HuH-7 (cell line): ENCODE data around the gene GUCY1A2.
"Not testable (repeated sequence)": the region's sequence is repeated elsewhere in the genome, so short reads cannot be mapped to it uniquely, and the experiment has no call there.

Experiments used
- DNase-seq: peaks from one replicate; pipeline ENCODE4 v3.0.0; 2011; ENCODE audit warnings: low spot score

Gene GUCY1A2

GRCh38 chr11:107018219-107018901, at the start of gene GUCY1A2:
GUCY1A2 (minus strand) TSS chr11:107018476; CDS start chr11:107018055, 421 bp downstream.
- DNase-seq, result peak; percentile 45

- no peak for DNase-seq
These were observed 36.1 kb upstream of the GUCY1A2 start for GRCh38 chr11:107054391-107054790.

GRCh38 chr11:107051332-107051731, 33.1 kb upstream of the GUCY1A2 start:
- not testable (repeated sequence) for DNase-seq

- DNase-seq, result not testable (repeated sequence)
These were observed 32.6 kb upstream of the GUCY1A2 start for GRCh38 chr11:107050899-107051298.

GRCh38 chr11:107050121-107050520, 31.8 kb upstream of the GUCY1A2 start:
- DNase-seq, result no peak

GRCh38 chr11:107044503-107044902, 26.2 kb upstream of the GUCY1A2 start:
- DNase-seq, result no peak

- no peak for DNase-seq
These were observed 25.1 kb upstream of the GUCY1A2 start for GRCh38 chr11:107043242-107044006.

GRCh38 chr11:107042748-107043147, 24.5 kb upstream of the GUCY1A2 start:
- no peak for DNase-seq

GRCh38 chr11:107041088-107041444, 22.8 kb upstream of the GUCY1A2 start:
- DNase-seq, result no peak

- no peak for DNase-seq
These were observed 22.3 kb upstream of the GUCY1A2 start for GRCh38 chr11:107040433-107041087.

GRCh38 chr11:107025673-107026072, 7.4 kb upstream of the GUCY1A2 start:
- no peak for DNase-seq

- DNase-seq, result no peak
These were observed 2.3 kb upstream of the GUCY1A2 start for GRCh38 chr11:107020594-107020993.

GRCh38 chr11:107018902-107019493, 722 bp upstream of the GUCY1A2 start:
- DNase-seq, result peak; percentile 74

GRCh38 chr11:107017433-107018218, 650 bp downstream of the GUCY1A2 start:
- DNase-seq, result peak; percentile 73

- DNase-seq, result no peak
These were observed 1.2 kb downstream of the GUCY1A2 start for GRCh38 chr11:107017104-107017432.

- no peak for DNase-seq
These were observed 3.4 kb downstream of the GUCY1A2 start for GRCh38 chr11:107014871-107015270.

- no peak for DNase-seq
These were observed 6.3 kb downstream of the GUCY1A2 start for GRCh38 chr11:107011977-107012376.

- no peak for DNase-seq
These were observed 9.1 kb downstream of the GUCY1A2 start for GRCh38 chr11:107009190-107009589.

- no peak for DNase-seq
These were observed 12.0 kb downstream of the GUCY1A2 start for GRCh38 chr11:107006076-107006833.

- no peak for DNase-seq
These were observed 19.1 kb downstream of the GUCY1A2 start for GRCh38 chr11:106999196-106999595.

- no peak for DNase-seq
These were observed 19.4 kb downstream of the GUCY1A2 start for GRCh38 chr11:106998916-106999188.
